Endothelial cell (in vitro differentiated cells): ENCODE measurements around the gene MUL1. TPM values are rescaled to one million over a fixed set of nuclear protein-coding genes. Genes with fewer than 3 reads are reported as not detected.

Source experiments
- DNase-seq: peaks from one replicate; pipeline ENCODE4 v3.0.0; 2021; ENCODE audit warnings: low spot score
- H3K27ac Mint-ChIP-seq: one replicate; pipeline ENCODE4 v1.8.0; 2021; ENCODE audit warnings: mixed read lengths, inconsistent platforms; ENCODE audit not compliant: unreplicated experiment
- H3K27me3 Mint-ChIP-seq: one replicate; pipeline ENCODE4 v1.8.0; 2021; ENCODE audit warnings: mild to moderate bottlenecking, moderate library complexity, mixed read lengths, inconsistent platforms; ENCODE audit not compliant: unreplicated experiment
- H3K36me3 Mint-ChIP-seq: one replicate; pipeline ENCODE4 v1.8.0; 2021; ENCODE audit warnings: mild to moderate bottlenecking, low read depth, mixed read lengths, inconsistent platforms; ENCODE audit not compliant: unreplicated experiment
- H3K4me1 Mint-ChIP-seq: one replicate; pipeline ENCODE4 v1.8.0; 2021; ENCODE audit warnings: mild to moderate bottlenecking, mixed read lengths, inconsistent platforms; ENCODE audit not compliant: unreplicated experiment
- H3K4me3 Mint-ChIP-seq: one replicate; pipeline ENCODE4 v1.8.0; 2021; ENCODE audit warnings: mild to moderate bottlenecking, mixed read lengths, inconsistent platforms; ENCODE audit not compliant: unreplicated experiment
- H3K9me3 Mint-ChIP-seq: one replicate; pipeline ENCODE4 v1.8.0; 2021; ENCODE audit warnings: mixed read lengths, inconsistent platforms; ENCODE audit not compliant: unreplicated experiment
- CTCF ChIP-seq: fragments of 200-600 bp; sonication (generic); IDR thresholded peaks from one replicate; pipeline ENCODE4 v1.5.0; 2021; ENCODE audit warnings: antibody characterized with exemption; ENCODE audit not compliant: unreplicated experiment
- total RNA-seq: library from RNA; stranded (reverse); fragmentation: NEBNext Ultra II Directional; extraction: Animal tissue kit (Norgen Biotek cat#: 25700); gene quantifications from one replicate; pipeline ENCODE4 v1.2.1, GENCODE V29; 2021; ENCODE audit not compliant: unreplicated experiment

Gene MUL1
- total RNA-seq, 1 donor from 2014 or later = 31.5 TPM

DNA sequence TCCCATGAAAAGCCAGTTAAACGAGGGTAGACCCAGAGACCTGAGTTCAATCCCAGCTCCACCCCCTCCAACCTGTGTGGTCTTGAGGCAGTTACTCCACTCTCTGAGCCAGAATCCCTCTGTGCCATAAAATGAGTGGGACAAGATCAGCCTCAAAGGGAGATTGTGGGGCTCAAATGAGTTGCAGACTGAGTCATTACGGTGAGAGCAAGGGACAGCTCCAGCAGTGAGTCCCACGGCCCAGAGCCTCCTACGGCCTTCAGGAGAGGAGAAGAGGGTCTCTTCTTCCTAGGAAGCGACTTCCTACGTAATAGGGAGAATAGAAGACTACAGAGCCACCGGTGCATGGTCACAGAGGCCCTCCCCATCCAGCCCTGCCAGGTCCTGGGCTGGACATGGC is 15.2 kb downstream of the MUL1 start:
- no peak for DNase-seq
- Mint-ChIP-seq H3K9me3 (no peaks in the 10 kb centered on the region), H3K4me1 (no peaks in the 10 kb centered on the region), H3K4me3 (no peak overlapping the region), H3K36me3 (no peaks in the 10 kb centered on the region), H3K27me3 (peaks cover 12% of the 10 kb centered on the region), H3K27ac (no peak overlapping the region)
- no peak for TF ChIP-seq CTCF

GRCh38 chr1:20491866-20492265 is 16.1 kb downstream of the MUL1 start:
- DNase-seq = no peak
- no peak overlapping the region for H3K27ac Mint-ChIP-seq
- peaks cover 3% of the 10 kb centered on the region for H3K4me1 Mint-ChIP-seq
- H3K36me3 Mint-ChIP-seq = no peaks in the 10 kb centered on the region
- TF ChIP-seq CTCF = no peak
- H3K9me3 Mint-ChIP-seq = no peaks in the 10 kb centered on the region
- no peak overlapping the region for H3K4me3 Mint-ChIP-seq
- H3K27me3 Mint-ChIP-seq = peaks cover 20% of the 10 kb centered on the region

GRCh38 chr1:20491178-20491577 is 16.8 kb downstream of the MUL1 start:
- H3K4me3 Mint-ChIP-seq = no peak overlapping the region
- H3K36me3 Mint-ChIP-seq = no peaks in the 10 kb centered on the region
- no peaks in the 10 kb centered on the region for H3K9me3 Mint-ChIP-seq
- no peak overlapping the region for H3K27ac Mint-ChIP-seq
- peaks cover 3% of the 10 kb centered on the region for H3K4me1 Mint-ChIP-seq
- DNase-seq = no peak
- H3K27me3 Mint-ChIP-seq = peaks cover 20% of the 10 kb centered on the region
- no peak for TF ChIP-seq CTCF

DNA sequence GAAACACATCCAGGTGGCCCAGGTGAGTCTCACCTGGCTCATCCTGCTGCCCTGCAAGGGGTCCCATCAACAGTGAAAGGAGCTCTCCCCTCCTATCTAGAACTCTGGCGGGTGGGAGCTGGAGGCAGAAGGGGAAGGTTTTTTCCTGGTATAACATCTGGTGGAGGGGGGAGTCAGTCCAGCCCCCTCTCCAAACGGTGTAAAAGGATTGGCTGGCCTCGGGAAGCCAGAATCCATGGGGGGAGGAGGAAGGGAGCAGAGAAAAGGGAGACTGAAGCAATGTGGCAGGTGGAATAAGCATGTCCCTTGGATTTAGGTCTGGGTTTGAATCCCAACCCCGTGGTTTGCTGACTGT is 20.7 kb downstream of the MUL1 start:
- no peak for TF ChIP-seq CTCF
- Mint-ChIP-seq H3K27me3 (peaks cover 28% of the 10 kb centered on the region), H3K4me1 (peaks cover 12% of the 10 kb centered on the region), H3K9me3 (no peaks in the 10 kb centered on the region), H3K36me3 (no peaks in the 10 kb centered on the region), H3K4me3 (no peak overlapping the region), H3K27ac (no peak overlapping the region)
- no peak for DNase-seq

DNA sequence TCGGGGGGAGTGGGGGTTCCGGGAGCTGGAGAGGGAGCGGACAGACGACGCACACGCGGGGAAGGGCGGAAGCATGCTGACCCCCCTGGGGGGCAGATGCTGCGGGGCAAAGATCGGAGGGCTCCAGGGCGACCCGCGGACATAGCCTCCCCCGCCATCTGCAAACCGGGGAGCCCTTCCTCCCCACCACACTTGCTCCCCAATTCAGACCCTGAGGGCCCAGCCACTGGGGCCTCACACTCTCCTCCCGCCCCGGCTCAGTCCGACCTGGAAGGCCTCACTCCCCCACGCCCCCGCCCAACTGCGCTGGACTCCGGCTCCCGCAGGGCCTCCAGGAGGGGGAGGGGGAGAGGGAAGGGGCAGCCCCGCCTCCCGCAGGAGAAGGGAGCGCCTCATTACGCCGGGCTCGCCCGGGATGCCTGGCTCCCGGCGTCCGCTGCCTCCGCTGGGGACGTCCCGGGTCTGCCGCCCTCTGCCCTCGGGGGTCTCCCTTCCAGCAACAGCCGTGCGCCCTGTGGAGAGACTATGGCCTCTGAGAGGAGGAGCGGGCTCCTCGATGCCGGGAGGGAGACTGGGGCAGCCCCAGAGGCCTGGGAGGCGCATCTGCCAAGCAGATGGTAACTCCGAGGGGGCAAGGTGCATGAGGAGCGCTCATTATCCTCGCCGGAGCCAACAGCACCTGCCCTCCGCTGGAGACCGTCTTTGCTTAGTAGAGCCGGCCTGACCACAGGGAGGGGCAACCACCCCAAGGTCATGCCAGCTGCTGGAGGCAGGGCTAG is 21.3 kb downstream of the MUL1 start:
- Mint-ChIP-seq H3K27me3 (peaks cover 28% of the 10 kb centered on the region), H3K27ac (no peak overlapping the region), H3K36me3 (no peaks in the 10 kb centered on the region), H3K4me1 (peaks cover 12% of the 10 kb centered on the region), H3K9me3 (no peaks in the 10 kb centered on the region), H3K4me3 (no peak overlapping the region)
- no peak for TF ChIP-seq CTCF
- DNase-seq = peak; percentile 42
